ENCODE measurements around the gene ATP10A. TPM values are rescaled to one million over a fixed set of nuclear protein-coding genes. Genes with fewer than 3 reads are reported as not detected.

The ATP10A gene
- total RNA-seq, 1 experiment from 2014 or later, result 0.02 TPM

- ChIA-PET POLR2A (no interaction called here), RAD21 (ENCODE audit: low non-redundant PET in 1 of 2, low total read pairs in 2 of 2, uncharacterized antibody in 2 of 2, unreplicated experiment in 2 of 2) (no interaction called here), CTCF (no interaction called here)
- TF ChIP-seq ZFX (IDR thresholded peaks at IDR 0.05), result no peak
- TF ChIP-seq SP1 (IDR thresholded peaks at IDR 0.05; ENCODE audit: low read depth), result no peak
- no peak for TF ChIP-seq TCF7L2 (IDR thresholded peaks at IDR 0.05; ENCODE audit: borderline replicate concordance, extremely low read depth, insufficient read depth, insufficient read length)
- TF ChIP-seq REST (IDR thresholded peaks at IDR 0.05; ENCODE audit: low read depth), result no peak
- TF ChIP-seq JUND (IDR thresholded peaks at IDR 0.05), result no peak
- TF ChIP-seq FOSL1 (IDR thresholded peaks at IDR 0.05; ENCODE audit: low read depth), result no peak
- TF ChIP-seq CTCF (IDR thresholded peaks at IDR 0.05 in 2 of 3, conservative IDR thresholded peaks at IDR 0.05 in 1 of 3; ENCODE audit: borderline replicate concordance in 1 of 3, insufficient read depth in 1 of 3, low read depth in 2 of 3, low read length in 2 of 3), result no peak
- no peak for TF ChIP-seq ATF3 (IDR thresholded peaks at IDR 0.05)
- TF ChIP-seq MAX (IDR thresholded peaks at IDR 0.05), result no peak
- TF ChIP-seq RAD21 (IDR thresholded peaks at IDR 0.05; ENCODE audit: low read depth), result no peak
- no peak for TF ChIP-seq CEBPB (IDR thresholded peaks at IDR 0.05; ENCODE audit: low read depth)
- TF ChIP-seq ELF1 (IDR thresholded peaks at IDR 0.05; ENCODE audit: borderline replicate concordance, low read depth), result no peak
- no peak for TF ChIP-seq EZH2phosphoT487 (IDR thresholded peaks at IDR 0.05; ENCODE audit: borderline replicate concordance)
- TF ChIP-seq POLR2AphosphoS5 (IDR thresholded peaks at IDR 0.05; ENCODE audit: low read depth, low read length), result no peak
- TF ChIP-seq POLR2A (IDR thresholded peaks at IDR 0.05; ENCODE audit: borderline replicate concordance, extremely low read depth, insufficient read depth, insufficient read length), result no peak
- TF ChIP-seq CBX3 (IDR thresholded peaks at IDR 0.05; ENCODE audit: low read depth), result no peak
- TF ChIP-seq SIN3A (IDR thresholded peaks at IDR 0.05; ENCODE audit: low read depth), result no peak
- intact Hi-C loops (cut with micrococcal nuclease), result no loop called here
- Histone ChIP-seq H3K79me2 (ENCODE audit: insufficient read depth, low read length) (no peaks in the 10 kb centered on the region), H3K9ac (ENCODE audit: low read length) (no peak overlapping the region), H3K9me2 (ENCODE audit: insufficient read depth) (no peaks in the 10 kb centered on the region), H3K9me3 (ENCODE audit: control insufficient read depth in 1 of 2, insufficient read depth in 1 of 2, low read depth in 1 of 2, low read length in 2 of 2) (peaks cover 7 to 22% of the 10 kb centered on the region in 2 experiments; a peak in 2 of 4 replicates), H3K4me1 (ENCODE audit: control insufficient read depth in 1 of 2, insufficient read depth in 2 of 2, low read length in 2 of 2) (no peaks in the 10 kb centered on the region), H3K27me3 (ENCODE audit: insufficient read depth, low read length) (no peaks in the 10 kb centered on the region), H3K36me3 (ENCODE audit: control insufficient read depth in 1 of 2, insufficient read depth in 2 of 2, low read length in 2 of 2) (no peaks in the 10 kb centered on the region), H2AFZ (ENCODE audit: low read depth, low read length, poor library complexity, severe bottlenecking) (no peak overlapping the region), H4K20me1 (ENCODE audit: insufficient read depth) (no peaks in the 10 kb centered on the region), H3K27ac (ENCODE audit: low read depth, low read length) (no peak overlapping the region), H3K4me3 (replicated peaks in 1 of 2; ENCODE audit: low read depth in 1 of 2, low read length in 2 of 2) (no peak overlapping the region), H3K4me2 (ENCODE audit: low read length) (no peak overlapping the region)
- DNase-seq (ENCODE audit: low read depth, low spot score) (no peak), ATAC-seq (no peak)
- BruUV-seq (replicated peaks), result no TSS peak
Observed at GRCh38 chr15:25877681-25878080, 14.6 kb upstream of the ATP10A start.
